Kidney epithelial cell (primary cell): Measurements from ENCODE around the gene ZNF362. TPM values are rescaled to one million over a fixed set of nuclear protein-coding genes. Genes with fewer than 3 reads are reported as not detected.

Experiments
- DNase-seq: peaks from one replicate; pipeline ENCODE4 v3.0.0-alpha.2; 2010; ENCODE audit warnings: low read depth
- H3K27me3 ChIP-seq: 2 replicates; pipeline ENCODE4 v1.6.0; 2011; ENCODE audit warnings: low read length; ENCODE audit not compliant: control insufficient read depth, insufficient read depth
- H3K36me3 ChIP-seq: 2 replicates; pipeline ENCODE4 v1.5.1; 2011; ENCODE audit warnings: low read length; ENCODE audit not compliant: control insufficient read depth, insufficient read depth
- H3K4me3 ChIP-seq: 2 replicates; pipeline ENCODE4 v1.5.1; 2011; ENCODE audit warnings: low read depth, mild to moderate bottlenecking, control low read depth, low read length
- CTCF ChIP-seq: IDR thresholded peaks from 2 replicates; pipeline ENCODE4 v1.5.1; 2011; ENCODE audit warnings: mild to moderate bottlenecking, moderate library complexity, low read length, control low read depth, inconsistent platforms; ENCODE audit not compliant: insufficient read depth, poor library complexity, severe bottlenecking
- total RNA-seq: library from RNA; depleted of rRNA; stranded (reverse); fragments of >200 nt; gene quantifications from 2 replicates; pipeline ENCODE4 v1.2.3, GENCODE V29; 2015

The ZNF362 gene
- total RNA-seq, 1 donor from 2014 or later, result 26.0 TPM

- Histone ChIP-seq H3K4me3 (no peak overlapping the region), H3K27me3 (no peaks in the 10 kb centered on the region), H3K36me3 (peaks cover 18% of the 10 kb centered on the region)
- TF ChIP-seq CTCF, result no peak
- peak; percentile 85 for DNase-seq
These were observed 71.5 kb downstream of the ZNF362 start for GRCh38 chr1:33327587-33328325.

- TF ChIP-seq CTCF, result no peak
- no peak for DNase-seq
- H3K36me3 ChIP-seq, result peaks cover 16% of the 10 kb centered on the region
- no peak overlapping the region for H3K4me3 ChIP-seq
- H3K27me3 ChIP-seq, result no peaks in the 10 kb centered on the region
These were observed 72.5 kb downstream of the ZNF362 start for GRCh38 chr1:33328817-33329216.

- H3K4me3 ChIP-seq, result no peak overlapping the region
- DNase-seq, result no peak
- H3K36me3 ChIP-seq, result peaks cover 9% of the 10 kb centered on the region
- no peaks in the 10 kb centered on the region for H3K27me3 ChIP-seq
- TF ChIP-seq CTCF, result no peak
These were observed 73.5 kb downstream of the ZNF362 start for GRCh38 chr1:33329600-33330305.

- no peak for DNase-seq
- TF ChIP-seq CTCF, result no peak
- Histone ChIP-seq H3K27me3 (no peaks in the 10 kb centered on the region), H3K4me3 (no peak overlapping the region), H3K36me3 (peaks cover 8% of the 10 kb centered on the region)
These were observed 74.1 kb downstream of the ZNF362 start for GRCh38 chr1:33330361-33330890.

GRCh38 chr1:33330906-33331305 lies 74.6 kb downstream of the ZNF362 start:
- Histone ChIP-seq H3K4me3 (no peak overlapping the region), H3K27me3 (no peaks in the 10 kb centered on the region), H3K36me3 (peaks cover 8% of the 10 kb centered on the region)
- TF ChIP-seq CTCF, result no peak
- no peak for DNase-seq
